Endodermal cell (in vitro differentiated cells): ENCODE measurements around the gene MAJIN. TPM values are rescaled to one million over a fixed set of nuclear protein-coding genes. Genes with fewer than 3 reads are reported as not detected.

ENCODE experiments used
- DNase-seq: peaks from one replicate; pipeline ENCODE4 v3.0.0-alpha.2; 2017
- H3K27ac ChIP-seq: 2 replicates; pipeline ENCODE4 v1.5.1; 2013; ENCODE audit warnings: mild to moderate bottlenecking, low read depth, low read length, moderate library complexity
- H3K27me3 ChIP-seq: 2 replicates; pipeline ENCODE4 v1.6.1; 2013; ENCODE audit warnings: mild to moderate bottlenecking, low read length, moderate library complexity; ENCODE audit not compliant: insufficient read depth, control insufficient read depth, poor library complexity, severe bottlenecking
- H3K36me3 ChIP-seq: 2 replicates; pipeline ENCODE4 v1.7.0; 2013; ENCODE audit warnings: mild to moderate bottlenecking, low read length, moderate library complexity; ENCODE audit not compliant: control insufficient read depth, insufficient read depth
- H3K4me1 ChIP-seq: one replicate; pipeline ENCODE4 v1.7.0; 2013; ENCODE audit warnings: low read length; ENCODE audit not compliant: control insufficient read depth, insufficient read depth
- H3K4me3 ChIP-seq: 2 replicates; pipeline ENCODE4 v1.5.1; 2013; ENCODE audit warnings: mild to moderate bottlenecking, low read length, moderate library complexity
- H3K9ac ChIP-seq: 2 replicates; pipeline ENCODE4 v1.6.1; 2013; ENCODE audit warnings: mild to moderate bottlenecking, low read length, moderate library complexity; ENCODE audit not compliant: poor library complexity, severe bottlenecking; ENCODE audit errors: extremely low read depth
- H3K9me3 ChIP-seq: 2 replicates; pipeline ENCODE4 v1.6.1; 2013; ENCODE audit warnings: mild to moderate bottlenecking, low read length, moderate library complexity; ENCODE audit not compliant: control insufficient read depth
- H3K27ac Mint-ChIP-seq: 2 replicates; pipeline ENCODE4 v1.8.0; 2020; ENCODE audit warnings: mixed read lengths
- H3K27me3 Mint-ChIP-seq: 2 replicates; pipeline ENCODE4 v1.8.0; 2021; ENCODE audit warnings: mild to moderate bottlenecking, mixed read lengths; ENCODE audit not compliant: insufficient read depth
- H3K36me3 Mint-ChIP-seq: 2 replicates; pipeline ENCODE4 v1.8.0; 2020; ENCODE audit warnings: low read depth, mixed read lengths
- H3K4me1 Mint-ChIP-seq: 2 replicates; pipeline ENCODE4 v1.8.0; 2020; ENCODE audit warnings: mixed read lengths
- H3K4me3 Mint-ChIP-seq: 2 replicates; pipeline ENCODE4 v1.8.0; 2020; ENCODE audit warnings: mild to moderate bottlenecking, moderate library complexity, mixed read lengths
- H3K9me3 Mint-ChIP-seq: 2 replicates; pipeline ENCODE4 v1.8.0; 2020; ENCODE audit warnings: mild to moderate bottlenecking, mixed read lengths
- WGBS, 2 experiments: methylation state at CpG; one replicate each; pipeline versions ENCODE4 v1.1.5 to v1.1.7; 2013; ENCODE audit warnings: missing lambda C conversion rate in 2 of 2, mixed read lengths in 1 of 2; ENCODE audit not compliant: insufficient coverage in 1 of 2, insufficient read length in 1 of 2; 5-methylcytosine and 5-hydroxymethylcytosine counted together
- total RNA-seq, 2 donors: library from RNA; stranded (reverse); fragmentation: NEBNext Ultra II Directional in 1 of 2; extraction: Animal tissue kit (Norgen Biotek cat#: 25700) in 1 of 2; gene quantifications; 2 replicates in 1 of 2; 3 replicates in 1 of 2; pipeline ENCODE4 v1.2.1, GENCODE V29; 2021
- TF ChIP-seq, protein P1 (sequence below): fragments of 200-600 bp; sonication (generic); conservative IDR thresholded peaks from 2 replicates; pipeline ENCODE4 v1.5.0; 2021; ENCODE audit warnings: antibody characterized with exemption, mild to moderate bottlenecking

The MAJIN gene
- total RNA-seq, 2 donors from 2014 or later, result not detected

DNA sequence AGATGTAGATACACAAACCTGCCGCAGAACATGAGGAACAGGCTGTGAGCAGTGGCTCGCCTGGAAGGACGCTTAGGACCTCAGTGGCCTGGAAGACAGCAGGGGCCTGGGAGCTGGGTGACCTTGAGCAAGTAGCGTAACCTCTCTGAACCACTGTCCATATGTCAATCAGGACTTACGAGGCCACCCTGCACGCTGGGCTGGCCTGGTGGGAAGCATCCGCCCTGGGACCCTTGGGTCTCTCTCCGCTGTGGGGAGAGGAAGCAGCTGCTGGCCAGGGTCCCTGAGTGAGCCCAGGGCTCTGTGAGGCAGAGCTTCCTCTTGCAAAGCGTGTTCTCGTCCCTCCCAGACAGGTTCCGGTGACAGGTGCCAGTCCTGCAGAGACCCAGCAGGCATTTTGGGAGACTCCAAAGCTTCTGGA, 79.5 kb downstream of the MAJIN start:
- DNase-seq, result no peak
- Histone ChIP-seq H3K9me3 (no peaks in the 10 kb centered on the region), H3K4me1 (peaks cover 18% of the 10 kb centered on the region), H3K27me3 (no peaks in the 10 kb centered on the region), H3K27ac (no peak overlapping the region), H3K4me3 (no peak overlapping the region), H3K36me3 (no peaks in the 10 kb centered on the region), H3K9ac (no peak overlapping the region)
- Mint-ChIP-seq H3K4me1 (peaks cover 22% of the 10 kb centered on the region), H3K36me3 (peaks cover 3% of the 10 kb centered on the region), H3K9me3 (no peaks in the 10 kb centered on the region), H3K27me3 (no peaks in the 10 kb centered on the region), H3K27ac (no peak overlapping the region), H3K4me3 (no peak overlapping the region)
- TF ChIP-seq, protein P1, sequence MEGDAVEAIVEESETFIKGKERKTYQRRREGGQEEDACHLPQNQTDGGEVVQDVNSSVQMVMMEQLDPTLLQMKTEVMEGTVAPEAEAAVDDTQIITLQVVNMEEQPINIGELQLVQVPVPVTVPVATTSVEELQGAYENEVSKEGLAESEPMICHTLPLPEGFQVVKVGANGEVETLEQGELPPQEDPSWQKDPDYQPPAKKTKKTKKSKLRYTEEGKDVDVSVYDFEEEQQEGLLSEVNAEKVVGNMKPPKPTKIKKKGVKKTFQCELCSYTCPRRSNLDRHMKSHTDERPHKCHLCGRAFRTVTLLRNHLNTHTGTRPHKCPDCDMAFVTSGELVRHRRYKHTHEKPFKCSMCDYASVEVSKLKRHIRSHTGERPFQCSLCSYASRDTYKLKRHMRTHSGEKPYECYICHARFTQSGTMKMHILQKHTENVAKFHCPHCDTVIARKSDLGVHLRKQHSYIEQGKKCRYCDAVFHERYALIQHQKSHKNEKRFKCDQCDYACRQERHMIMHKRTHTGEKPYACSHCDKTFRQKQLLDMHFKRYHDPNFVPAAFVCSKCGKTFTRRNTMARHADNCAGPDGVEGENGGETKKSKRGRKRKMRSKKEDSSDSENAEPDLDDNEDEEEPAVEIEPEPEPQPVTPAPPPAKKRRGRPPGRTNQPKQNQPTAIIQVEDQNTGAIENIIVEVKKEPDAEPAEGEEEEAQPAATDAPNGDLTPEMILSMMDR, result no peak
- 90 to 92% methylated on average over 10 to 11 of the region's 11 CpGs for WGBS, 2 experiments

DNA sequence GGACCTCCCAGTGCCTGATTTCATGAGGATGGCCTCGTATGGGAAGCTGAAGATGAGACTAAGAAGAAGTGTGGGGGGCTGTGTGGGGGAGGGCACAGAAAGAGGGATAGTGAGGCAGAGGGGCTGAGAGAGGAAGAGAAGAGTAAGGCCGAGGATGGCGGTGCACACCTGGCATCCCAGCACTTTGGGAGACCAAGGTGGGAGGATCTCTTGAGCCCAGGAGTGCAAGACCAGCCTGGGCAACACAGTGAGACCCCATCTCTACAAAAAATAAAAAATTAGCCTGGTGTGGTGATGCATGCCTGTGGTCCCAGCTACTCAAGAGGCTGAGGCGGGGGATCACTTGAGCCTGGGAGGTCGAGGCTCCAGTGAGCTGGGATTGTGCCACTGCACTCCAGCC, 80.0 kb downstream of the MAJIN start:
- DNase-seq, result no peak
- Histone ChIP-seq H3K9ac (no peak overlapping the region), H3K27ac (no peak overlapping the region), H3K4me3 (no peak overlapping the region), H3K27me3 (no peaks in the 10 kb centered on the region), H3K9me3 (no peaks in the 10 kb centered on the region), H3K36me3 (no peaks in the 10 kb centered on the region), H3K4me1 (peaks cover 18% of the 10 kb centered on the region)
- Mint-ChIP-seq H3K27ac (no peak overlapping the region), H3K27me3 (no peaks in the 10 kb centered on the region), H3K4me1 (peaks cover 24% of the 10 kb centered on the region), H3K9me3 (no peaks in the 10 kb centered on the region), H3K36me3 (peaks cover 2% of the 10 kb centered on the region), H3K4me3 (no peak overlapping the region)
- 87 to 93% methylated on average over 2 to 5 of the region's 5 CpGs for WGBS, 2 experiments
- TF ChIP-seq, protein P1, result no peak

DNA sequence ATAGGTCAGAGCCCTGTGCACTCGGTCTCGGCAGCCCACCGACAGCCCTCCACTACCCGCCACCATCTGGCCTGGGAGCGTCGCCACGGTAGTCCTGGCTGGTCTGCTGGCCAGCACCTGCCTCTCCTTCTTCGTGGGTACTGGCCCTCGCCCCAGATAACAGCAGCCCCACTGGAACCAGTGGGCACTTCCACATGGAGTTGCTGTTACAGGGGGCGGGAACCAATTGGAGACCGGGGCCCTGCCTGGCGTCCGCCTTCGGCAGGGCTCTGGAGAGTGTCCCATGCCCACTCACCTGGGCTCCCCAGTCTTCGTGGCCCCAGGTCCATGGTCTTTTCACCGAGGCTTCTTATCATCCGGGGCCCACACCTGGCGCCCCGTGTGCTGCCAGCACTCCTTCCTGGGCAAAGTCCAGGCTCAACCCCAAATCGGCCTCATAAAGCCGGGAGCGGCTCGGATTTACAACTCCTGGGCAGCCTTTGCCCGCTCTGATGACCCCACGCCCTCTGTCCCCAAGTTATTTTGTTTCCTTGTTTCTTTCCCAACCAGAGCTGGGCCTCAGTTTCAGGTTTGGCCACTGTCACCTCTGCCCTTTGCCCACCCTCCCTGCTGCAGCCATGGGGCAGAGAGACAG, 80.6 kb downstream of the MAJIN start:
- no peaks in the 10 kb centered on the region for H3K27me3 Mint-ChIP-seq
- Histone ChIP-seq H3K9me3 (no peaks in the 10 kb centered on the region), H3K4me3 (no peak overlapping the region), H3K4me1 (peaks cover 18% of the 10 kb centered on the region), H3K27ac (no peak overlapping the region), H3K9ac (no peak overlapping the region), H3K36me3 (no peaks in the 10 kb centered on the region), H3K27me3 (no peaks in the 10 kb centered on the region)
- DNase-seq, result no peak
- H3K4me3 Mint-ChIP-seq, result no peak overlapping the region
- H3K4me1 Mint-ChIP-seq, result peaks cover 24% of the 10 kb centered on the region
- H3K27ac Mint-ChIP-seq, result no peak overlapping the region
- TF ChIP-seq, protein P1, result no peak
- WGBS, 2 experiments, result 92 to 96% methylated on average over 23 to 25 of the region's 25 CpGs
- H3K9me3 Mint-ChIP-seq, result no peaks in the 10 kb centered on the region
- H3K36me3 Mint-ChIP-seq, result peaks cover 2% of the 10 kb centered on the region
